Motor neuron (in vitro differentiated cells): ENCODE data around the gene AMPD3. TPM values are rescaled to one million over a fixed set of nuclear protein-coding genes. Genes with fewer than 3 reads are reported as not detected.

Experiments used
- ATAC-seq, 8 experiments: fragments of 200-7000 bp; cut with Tn5 transposase; replicated peaks in 6 of 8; 2 replicates each; pipeline ENCODE4 v1.8.0; 2021; ENCODE audit warnings: mild to moderate bottlenecking in 8 of 8, moderate library complexity in 8 of 8
- H3K27ac ChIP-seq, 2 donors: fragments of 250-450 bp; sonication (Bioruptor Pico); 2 replicates each; pipeline ENCODE4 v1.9.0; 2021; ENCODE audit warnings: antibody characterized with exemption in 2 of 2, mild to moderate bottlenecking in 2 of 2, moderate library complexity in 1 of 2
- H3K4me1 ChIP-seq, 2 donors: fragments of 250-450 bp; sonication (Bioruptor Pico); replicated peaks in 1 of 2; 2 replicates each; pipeline ENCODE4 v1.6.1; 2021; ENCODE audit warnings: antibody characterized with exemption in 2 of 2, mild to moderate bottlenecking in 2 of 2, moderate library complexity in 1 of 2
- H3K4me3 ChIP-seq, 5 donors: fragments of 250-450 bp; sonication (Bioruptor Pico); 2 replicates each; pipeline ENCODE4 v1.9.0; 2021; ENCODE audit warnings: antibody characterized with exemption in 5 of 5, mild to moderate bottlenecking in 5 of 5, moderate library complexity in 4 of 5
- WGBS, 10 experiments: fragments of 450-650 bp; shearing (Covaris generic); methylation state at CpG; one replicate each; pipeline ENCODE4 v1.0.0; 2022; 5-methylcytosine and 5-hydroxymethylcytosine counted together
- in situ Hi-C, 9 experiments: fragments of 400-800 bp; cut with MboI; loops; one replicate each; pipeline ENCODE4 v1.15.0; 2021; ENCODE audit warnings: low sequenced_read_pairs in 9 of 9, low pct_unique_long_range_greater_than_20kb in 2 of 9; ENCODE audit not compliant: unreplicated experiment in 9 of 9
- total RNA-seq, 8 experiments: library from RNA; unstranded; fragments of 300-600 nt; gene quantifications; 2 replicates each; pipeline versions ENCODE4 v1.2.3 to v1.2.4, GENCODE V29; 2022

AMPD3 gene
- total RNA-seq, 8 experiments from 2014 or later = 0.46 to 13.5 (median 2.4) TPM

DNA sequence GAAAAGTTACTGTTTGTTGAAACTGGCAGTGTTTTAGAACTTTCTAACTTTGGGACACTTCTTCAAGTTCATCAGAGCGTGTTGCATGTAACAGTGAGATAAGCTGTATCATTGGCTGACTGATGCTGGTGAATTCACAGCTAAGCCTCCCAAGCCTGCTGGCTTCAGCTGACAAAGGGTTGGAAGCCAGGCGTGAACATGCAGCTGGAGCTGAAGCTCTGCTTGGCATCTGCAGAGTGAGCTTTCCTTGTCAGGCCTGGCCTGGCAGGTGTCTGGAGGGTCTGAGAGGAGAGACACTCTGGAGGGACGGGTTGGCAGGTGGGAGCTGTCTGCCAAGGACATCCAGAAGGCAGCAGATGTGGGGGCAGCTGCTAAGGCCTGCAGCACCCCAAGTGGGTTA, 1.5 kb downstream of the AMPD3 start:
- Histone ChIP-seq H3K4me1 (peaks cover 14 to 18% of the 10 kb centered on the region in 2 donors), H3K4me3 (no peak overlapping the region), H3K27ac (no peak overlapping the region)
- no peak for ATAC-seq
- 20 to 100% (median 80%) methylated on average over 1 to 3 of the region's 3 CpGs; no CpG with 5 or more reads in 5 of the 10 experiments for WGBS, 10 experiments
- in situ Hi-C loops = no loop called here

DNA sequence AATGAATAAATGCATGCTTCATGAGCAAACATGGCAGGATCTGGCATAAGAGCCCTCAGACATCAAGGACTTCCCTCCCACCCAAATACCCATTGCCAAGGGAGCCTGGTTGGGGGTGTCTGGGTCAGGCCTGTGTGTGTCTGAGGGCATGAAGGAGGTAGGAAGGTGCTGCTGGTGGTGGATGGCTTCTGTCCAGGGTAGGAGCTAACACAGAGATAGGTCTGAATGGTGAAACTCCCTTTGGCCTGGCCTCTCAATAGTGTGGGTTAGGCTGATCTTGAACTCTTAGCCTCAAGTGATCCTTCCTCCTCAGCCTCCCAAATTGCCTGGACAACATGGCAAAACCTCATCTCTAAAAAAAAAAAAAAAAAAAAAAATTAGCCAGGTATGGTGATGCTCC, 2.8 kb downstream of the AMPD3 start:
- H3K4me1 ChIP-seq = peaks cover 14 to 18% of the 10 kb centered on the region in 2 donors
- ATAC-seq = no peak
- in situ Hi-C loops = no loop called here
- H3K27ac ChIP-seq = no peak overlapping the region
- H3K4me3 ChIP-seq = no peak overlapping the region

DNA sequence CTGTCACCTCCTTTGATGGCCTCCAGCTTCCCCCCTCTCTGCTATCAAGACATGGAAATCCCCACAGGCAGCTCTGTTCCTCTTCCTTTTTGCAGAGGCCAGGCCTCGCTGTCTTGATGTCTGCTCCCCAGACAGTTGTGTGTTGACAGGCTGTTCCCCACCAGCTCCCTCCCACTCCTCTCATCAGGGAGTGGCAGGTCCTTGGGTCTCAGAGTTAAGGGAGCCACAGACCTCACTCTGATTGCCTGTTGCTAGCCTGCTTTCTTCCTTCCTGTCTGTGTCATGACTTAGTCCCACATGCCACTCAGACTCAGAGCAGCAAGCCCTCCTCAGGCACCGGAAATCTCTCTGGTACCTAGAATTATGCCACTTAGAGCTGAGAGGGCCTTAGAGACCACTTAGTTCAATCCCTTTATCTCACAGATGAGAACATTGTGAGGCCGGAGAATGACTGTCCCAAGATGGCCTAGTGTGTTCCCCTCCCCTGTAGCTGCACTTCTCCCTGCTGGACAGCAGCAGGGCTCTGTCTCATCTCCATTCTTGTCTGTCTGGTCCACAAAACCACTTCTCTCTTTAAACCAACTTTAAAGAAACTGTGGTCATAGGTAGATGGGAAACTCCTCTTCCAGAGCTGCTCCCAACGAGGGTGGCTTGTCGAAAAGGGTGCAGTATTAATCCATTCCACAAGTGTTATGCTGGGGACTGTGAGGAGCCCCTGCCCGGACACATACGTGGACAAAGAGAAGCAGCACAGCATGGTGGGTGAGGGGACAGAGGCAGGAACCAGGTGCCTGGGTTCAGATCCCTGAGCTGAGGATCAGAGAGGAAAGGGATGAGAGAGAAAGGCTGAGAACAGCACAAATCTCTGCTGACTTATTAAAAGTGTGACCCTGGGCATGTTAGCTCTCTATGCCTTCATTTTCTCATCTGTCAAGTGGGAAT, 4.2 kb downstream of the AMPD3 start:
- in situ Hi-C loops = no loop called here
- H3K27ac ChIP-seq = no peak overlapping the region

DNA sequence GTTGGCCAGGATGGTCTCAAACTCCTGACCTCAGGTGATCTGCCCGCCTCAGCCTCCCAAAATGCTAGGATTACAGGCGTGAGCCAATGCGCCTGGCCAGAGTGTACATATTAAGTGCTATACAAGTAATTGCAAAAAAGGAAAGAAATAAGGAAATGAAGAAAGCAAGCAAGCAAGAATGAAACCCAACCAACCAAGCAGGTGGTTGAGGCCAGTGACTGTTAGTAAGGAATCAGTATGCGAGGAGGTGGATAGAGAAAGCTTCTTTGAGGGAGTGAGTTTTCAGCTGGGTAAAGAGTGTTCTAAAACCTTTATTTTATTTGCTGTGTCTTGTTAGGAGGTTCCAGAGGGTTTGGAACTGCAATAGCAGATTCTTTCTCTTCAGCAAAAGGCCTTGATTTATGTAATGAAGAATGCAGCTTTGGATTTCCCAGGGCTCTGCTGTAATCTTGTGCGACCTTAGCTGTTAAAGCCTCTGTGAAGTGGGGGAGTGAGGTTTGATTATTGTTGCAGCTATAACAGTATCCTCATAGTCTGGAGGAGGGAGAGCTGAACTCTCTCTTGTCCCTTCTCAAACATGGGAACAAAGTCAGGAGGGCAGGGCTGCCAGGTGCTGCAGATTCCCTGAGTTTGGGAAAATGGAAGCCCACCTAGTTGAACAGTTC, 5.7 kb downstream of the AMPD3 start:
- ATAC-seq = no peak
- Histone ChIP-seq H3K4me1 (peaks cover 6 to 7% of the 10 kb centered on the region in 2 donors), H3K27ac (no peak overlapping the region), H3K4me3 (no peak overlapping the region)
- in situ Hi-C loops = no loop called here
- 36 to 100% (median 86%) methylated on average over 1 to 5 of the region's 5 CpGs for WGBS, 10 experiments

More for the DNA sequence above, 4.2 kb downstream of the AMPD3 start:
- ATAC-seq = no peak
- Histone ChIP-seq H3K4me3 (no peak overlapping the region), H3K4me1 (peaks cover 14 to 18% of the 10 kb centered on the region in 2 donors)
- WGBS, 10 experiments = 57 to 100% (median 89%) methylated on average over 2 to 5 of the region's 7 CpGs; no CpG with 5 or more reads in 4 of the 10 experiments

DNA sequence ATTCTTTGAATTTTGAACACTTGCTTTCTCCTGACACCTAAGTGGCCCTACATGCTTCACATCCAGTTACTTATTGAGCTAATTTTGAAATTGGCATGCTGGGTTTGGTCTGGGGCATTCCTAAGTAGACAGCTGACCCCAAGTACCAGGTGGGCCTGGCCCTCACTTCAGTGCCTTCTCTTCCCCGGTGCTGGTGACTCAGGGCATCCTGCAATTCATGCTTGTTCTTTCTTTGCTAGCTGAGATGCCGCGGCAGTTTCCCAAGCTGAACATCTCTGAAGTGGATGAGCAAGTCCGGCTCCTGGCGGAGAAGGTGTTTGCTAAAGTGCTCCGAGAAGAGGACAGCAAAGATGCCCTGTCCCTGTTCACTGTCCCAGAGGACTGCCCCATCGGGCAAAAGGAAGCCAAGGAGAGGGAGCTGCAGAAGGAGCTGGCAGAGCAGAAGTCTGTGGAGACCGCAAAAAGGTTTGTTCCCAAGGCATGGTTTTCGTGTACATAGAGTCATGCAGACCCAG, 6.3 kb downstream of the AMPD3 start:
- no peak for ATAC-seq
- 74 to 100% (median 90%) methylated on average over 1 to 7 of the region's 9 CpGs; no CpG with 5 or more reads in 4 of the 10 experiments for WGBS, 10 experiments
- Histone ChIP-seq H3K4me3 (no peak overlapping the region), H3K27ac (no peak overlapping the region), H3K4me1 (peaks cover 0 to under 1% of the 10 kb centered on the region in 2 donors)
- in situ Hi-C loops = no loop called here

DNA sequence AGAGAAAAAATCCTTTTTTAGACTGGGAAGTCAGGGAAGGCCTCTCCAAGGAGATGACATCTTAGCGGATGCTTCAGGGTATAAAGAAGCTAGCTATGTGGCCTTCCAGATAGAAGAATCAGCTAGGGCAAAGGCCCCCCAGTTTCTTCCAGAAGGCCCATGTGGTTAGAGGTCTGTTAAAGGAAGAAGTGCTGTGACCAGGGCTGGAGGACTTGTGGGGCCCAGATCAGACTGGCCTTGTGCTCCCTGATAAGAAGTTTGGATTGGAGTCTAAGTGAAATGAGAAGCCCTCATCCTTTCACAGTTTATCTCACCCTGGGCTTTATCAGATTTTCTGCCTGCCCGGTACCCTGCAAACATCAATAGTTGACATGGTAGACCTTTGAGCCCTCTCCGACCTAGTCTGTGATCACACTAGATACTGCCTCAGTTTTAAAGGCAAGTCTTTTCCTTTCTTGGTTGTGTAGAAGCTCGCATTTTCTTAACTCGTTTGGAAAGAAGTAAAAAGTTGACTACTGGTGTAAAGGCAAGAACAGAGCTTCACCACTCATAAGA, 7.8 kb downstream of the AMPD3 start:
- Histone ChIP-seq H3K4me3 (no peak overlapping the region), H3K27ac (no peak overlapping the region), H3K4me1 (no peaks in the 10 kb centered on the region)
- no peak for ATAC-seq
- WGBS, 10 experiments = 40 to 100% (median 84%) methylated on average over 1 to 5 of the region's 5 CpGs
- in situ Hi-C loops = no loop called here

DNA sequence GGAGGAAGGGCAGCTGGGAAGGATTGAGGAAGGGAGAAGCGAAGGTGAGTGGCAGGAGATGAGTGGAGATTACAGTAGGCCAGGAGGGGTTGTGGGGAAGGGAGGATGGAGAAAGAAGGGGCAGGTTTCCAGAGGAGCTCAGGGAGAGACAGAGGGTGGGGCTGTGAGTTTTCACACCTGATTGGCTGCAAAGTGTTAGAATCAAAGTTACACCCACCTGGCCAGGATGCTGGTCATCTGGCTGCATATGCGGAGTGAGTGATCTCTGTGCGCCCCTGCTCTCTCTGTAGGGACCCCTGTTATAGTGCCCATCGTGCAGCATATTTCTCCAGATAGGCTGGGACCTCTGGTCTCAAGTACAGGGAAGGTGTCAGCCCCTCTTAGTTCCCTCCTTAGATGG, 18.3 kb downstream of the AMPD3 start:
- no peak for ATAC-seq
- in situ Hi-C loops = no loop called here
- no peaks in the 10 kb centered on the region for H3K4me1 ChIP-seq
- H3K4me3 ChIP-seq = no peak overlapping the region
- WGBS, 10 experiments = 75 to 100% (median 96%) methylated on average over 1 to 4 of the region's 4 CpGs; no CpG with 5 or more reads in 4 of the 10 experiments
- no peak overlapping the region for H3K27ac ChIP-seq

DNA sequence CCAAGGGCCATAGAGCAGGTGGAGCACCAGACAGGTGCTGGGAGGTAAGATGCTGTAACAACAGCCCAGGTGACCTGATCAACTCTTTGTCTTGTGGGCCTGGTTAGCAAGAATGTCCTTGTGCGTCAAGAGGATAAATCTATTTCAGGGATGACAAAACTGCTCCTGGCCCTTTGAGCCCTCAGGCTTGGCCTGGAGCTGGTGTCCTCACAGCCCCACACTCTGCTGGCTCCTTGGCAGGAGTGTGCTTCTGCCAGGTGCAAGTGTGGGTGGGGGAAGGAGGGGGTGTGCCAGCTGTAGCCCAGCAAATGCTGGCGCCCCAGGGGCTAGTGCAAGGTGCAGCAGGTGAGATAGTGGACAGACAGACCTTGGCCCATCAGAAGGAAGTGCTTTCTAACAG, 19.5 kb downstream of the AMPD3 start:
- no peak for ATAC-seq
- in situ Hi-C loops = no loop called here
- Histone ChIP-seq H3K27ac (no peak overlapping the region), H3K4me3 (no peak overlapping the region), H3K4me1 (no peaks in the 10 kb centered on the region)
- WGBS, 10 experiments = 33 to 100% (median 71%) methylated on average over 1 to 2 of the region's 2 CpGs; no CpG with 5 or more reads in 4 of the 10 experiments

DNA sequence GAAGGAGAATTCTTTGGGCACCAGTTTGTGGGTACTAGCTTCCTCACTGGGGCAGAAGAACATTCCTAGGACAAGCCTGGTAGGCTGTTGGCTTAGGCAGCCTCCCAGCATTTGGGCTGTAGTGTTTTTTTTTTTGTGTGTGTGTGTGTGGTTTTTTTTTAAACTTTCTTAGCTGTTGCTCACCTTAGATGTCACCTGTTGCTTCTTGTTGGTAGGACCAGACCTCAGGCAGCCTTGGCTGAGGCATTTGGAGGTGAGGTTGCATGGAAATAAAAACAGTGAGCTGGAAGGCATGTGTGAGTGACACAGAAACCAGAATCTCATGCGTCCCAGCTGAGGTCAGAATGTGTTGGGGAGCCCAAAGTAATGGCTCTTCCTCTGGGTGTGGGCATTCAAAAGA, 21.3 kb downstream of the AMPD3 start:
- H3K4me1 ChIP-seq = no peaks in the 10 kb centered on the region
- 50 to 100% (median 80%) methylated on average over 1 of the region's 1 CpG; no CpG with 5 or more reads in 5 of the 10 experiments for WGBS, 10 experiments
- in situ Hi-C loops = no loop called here
- H3K27ac ChIP-seq = no peak overlapping the region
- no peak overlapping the region for H3K4me3 ChIP-seq
- ATAC-seq = no peak

DNA sequence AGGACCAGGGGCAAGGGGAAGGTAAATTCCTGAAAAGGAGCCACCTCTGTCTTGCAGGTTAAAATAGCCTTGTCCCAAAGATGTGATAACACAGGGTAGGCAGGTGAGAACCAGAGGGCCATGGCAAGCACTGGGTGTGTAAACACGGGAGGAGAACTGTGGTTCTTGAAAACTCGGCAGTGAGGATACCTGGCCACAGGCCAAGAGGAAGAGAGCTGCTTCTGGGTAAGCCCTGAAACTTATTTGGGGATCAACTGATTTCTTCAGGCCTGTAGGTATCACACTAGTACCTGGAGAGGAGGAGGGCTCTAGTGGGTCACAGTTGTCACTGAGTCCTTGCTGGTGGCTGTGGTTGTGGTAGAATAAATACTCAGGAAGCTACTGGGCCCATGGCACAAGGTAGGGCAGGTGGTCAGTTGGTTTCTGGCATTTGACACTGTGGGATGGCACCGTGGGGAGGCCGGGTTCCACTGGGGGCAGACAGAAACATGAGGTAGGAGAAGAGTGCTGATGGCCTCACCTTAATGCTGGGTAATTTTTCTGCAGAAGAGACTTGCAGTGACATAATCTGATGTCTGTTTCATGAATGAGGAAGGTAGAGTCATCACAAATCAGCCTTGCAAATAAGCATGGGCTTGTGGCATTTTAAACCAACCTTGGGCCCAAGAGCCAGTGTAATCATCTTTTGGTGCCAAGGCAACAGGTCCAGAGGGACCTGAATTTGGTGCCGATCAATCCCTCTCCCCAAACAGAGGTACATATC, 22.0 kb downstream of the AMPD3 start:
- Histone ChIP-seq H3K4me1 (no peaks in the 10 kb centered on the region), H3K27ac (no peak overlapping the region), H3K4me3 (no peak overlapping the region)
- 59 to 90% (median 80%) methylated on average over 1 to 3 of the region's 5 CpGs; no CpG with 5 or more reads in 4 of the 10 experiments for WGBS, 10 experiments
- in situ Hi-C loops = no loop called here
- no peak for ATAC-seq

DNA sequence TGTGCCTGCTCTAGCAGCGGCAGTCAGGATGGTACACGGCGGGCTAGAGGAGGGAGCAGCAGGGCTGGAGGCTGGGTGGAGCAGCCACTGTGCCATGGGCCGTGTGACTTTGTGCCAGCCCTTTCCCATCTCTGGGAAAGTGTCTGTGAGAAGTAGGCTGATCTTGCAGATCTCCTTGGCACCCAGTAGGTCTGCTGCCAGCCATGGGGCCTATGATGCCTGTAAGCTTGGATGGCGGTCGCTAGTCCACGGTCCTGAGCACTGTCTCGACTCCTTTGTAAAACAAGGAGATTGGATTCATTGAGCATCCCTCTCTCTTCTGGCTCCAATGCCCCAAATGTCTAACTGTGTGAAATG, 22.6 kb downstream of the AMPD3 start:
- 79 to 100% (median 100%) methylated on average over 1 to 6 of the region's 8 CpGs; no CpG with 5 or more reads in 5 of the 10 experiments for WGBS, 10 experiments
- in situ Hi-C loops = no loop called here
- H3K4me3 ChIP-seq = no peak overlapping the region
- no peak overlapping the region for H3K27ac ChIP-seq
- no peaks in the 10 kb centered on the region for H3K4me1 ChIP-seq
- ATAC-seq = no peak

DNA sequence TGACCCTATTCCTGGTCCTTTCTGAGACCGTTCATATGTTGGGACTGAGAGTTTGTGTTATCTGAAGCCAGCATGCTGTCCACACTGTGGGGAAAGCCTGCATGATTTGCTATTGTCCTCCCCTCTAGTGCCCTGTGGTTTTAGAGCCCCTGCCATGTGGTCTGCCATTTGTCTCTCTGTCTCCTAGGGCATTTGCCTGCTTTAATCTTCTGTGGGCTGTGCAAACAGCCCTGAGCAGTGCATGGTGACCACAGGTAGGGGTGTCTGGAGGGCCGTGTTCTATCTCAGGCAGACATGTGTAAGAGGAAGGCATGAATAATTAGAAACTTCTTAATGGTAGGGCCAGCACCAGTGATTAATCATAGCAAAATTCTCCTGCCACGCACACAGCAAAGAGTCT, 23.0 kb downstream of the AMPD3 start:
- H3K4me3 ChIP-seq = no peak overlapping the region
- no peaks in the 10 kb centered on the region for H3K4me1 ChIP-seq
- no peak overlapping the region for H3K27ac ChIP-seq
- WGBS, 10 experiments = 33 to 80% (median 71%) methylated on average over 1 to 2 of the region's 3 CpGs; no CpG with 5 or more reads in 4 of the 10 experiments
- peak in 1 of 8 experiments; percentile 65 for ATAC-seq
- in situ Hi-C loops = no loop called here
